DMS 273 (cell line): ENCODE measurements around the gene CTSZ.
A peak's percentile ranks its signal among the peaks of the same experiment; 100 is the strongest.

Experiments
- DNase-seq: peaks from one replicate; lab custom pipeline; 2025; ENCODE audit not compliant: unreplicated experiment; lab: John Stamatoyannopoulos, UW

Gene CTSZ

GRCh38 chr20:59032023-59032712 lies 25.1 kb upstream of the CTSZ start, which contains the start of gene ATP5F1E:
TSS of gene ATP5F1E (minus strand) at chr20:59032335. CDS start at chr20:59032251, 84 bp downstream.
- peak; percentile 98 for DNase-seq

GRCh38 chr20:59031564-59032022 lies 24.5 kb upstream of the CTSZ start:
- DNase-seq: peak; percentile 49

GRCh38 chr20:59030911-59031563 lies 24.0 kb upstream of the CTSZ start:
- DNase-seq: no peak

GRCh38 chr20:59028812-59029211 lies 21.8 kb upstream of the CTSZ start:
- no peak for DNase-seq

- no peak for DNase-seq
Observed at GRCh38 chr20:59027741-59028320, 20.8 kb upstream of the CTSZ start.

- DNase-seq: no peak
Observed at GRCh38 chr20:59026904-59027740, 20.1 kb upstream of the CTSZ start.

GRCh38 chr20:59025511-59025910 lies 18.5 kb upstream of the CTSZ start:
- no peak for DNase-seq

GRCh38 chr20:59025086-59025485 lies 18.0 kb upstream of the CTSZ start:
- DNase-seq: no peak

- no peak for DNase-seq
Observed at GRCh38 chr20:59024111-59024530, 17.1 kb upstream of the CTSZ start.

- no peak for DNase-seq
Observed at GRCh38 chr20:59023616-59024015, 16.6 kb upstream of the CTSZ start.

GRCh38 chr20:59022754-59023153 lies 15.7 kb upstream of the CTSZ start:
- no peak for DNase-seq

GRCh38 chr20:59020938-59021551 lies 14.0 kb upstream of the CTSZ start:
- no peak for DNase-seq

- DNase-seq: no peak
Observed at GRCh38 chr20:59019217-59019616, 12.2 kb upstream of the CTSZ start, which contains the start of gene TUBB1. TSS of gene TUBB1 (plus strand) at chr20:59019429. CDS start at chr20:59019523, 94 bp downstream.

- no peak for DNase-seq
Observed at GRCh38 chr20:59018817-59019216, 11.8 kb upstream of the CTSZ start.

- no peak for DNase-seq
Observed at GRCh38 chr20:59017493-59018231, 10.6 kb upstream of the CTSZ start.

- no peak for DNase-seq
Observed at GRCh38 chr20:59016795-59017492, 9.9 kb upstream of the CTSZ start.

- DNase-seq: no peak
Observed at GRCh38 chr20:59015812-59016711, 9.0 kb upstream of the CTSZ start.

- no peak for DNase-seq
Observed at GRCh38 chr20:59015411-59015810, 8.4 kb upstream of the CTSZ start.
